HEK293 (cell line): ENCODE data around the gene CAVIN3.

Experiments used
- CTCF ChIP-seq: fragments of 450-650 bp; formaldehyde crosslinking; IDR thresholded peaks from 2 replicates; pipeline ENCODE4 v1.5.1; 2016; ENCODE audit warnings: missing biosample characterization, missing genetic modification characterization
- PRDM10 ChIP-seq: fragments of 450-650 bp; formaldehyde crosslinking; IDR thresholded peaks from 2 replicates; pipeline ENCODE4 v1.5.1; 2016; ENCODE audit warnings: missing biosample characterization, missing genetic modification characterization
- SETDB1 ChIP-seq: IDR thresholded peaks from one replicate; pipeline ENCODE4 v1.6.1; 2017; ENCODE audit warnings: mild to moderate bottlenecking, low read length, moderate library complexity, mixed read lengths; ENCODE audit not compliant: insufficient read length
- TCF7L2 ChIP-seq: IDR thresholded peaks from 2 replicates; pipeline ENCODE4 v1.6.1; 2011; ENCODE audit warnings: low read depth, mild to moderate bottlenecking, inconsistent platforms, low read length, moderate library complexity, borderline replicate concordance
- YY1 ChIP-seq: fragments of 450-650 bp; formaldehyde crosslinking; IDR thresholded peaks from 2 replicates; pipeline ENCODE4 v1.5.1; 2018; ENCODE audit warnings: missing biosample characterization, missing genetic modification characterization
- ZBTB44 ChIP-seq: fragments of 450-650 bp; IDR thresholded peaks from 2 replicates; pipeline ENCODE4 v1.5.1; 2018; ENCODE audit warnings: missing biosample characterization, mild to moderate bottlenecking, missing genetic modification characterization
- ZNF157 ChIP-seq: fragments of 450-650 bp; formaldehyde crosslinking; IDR thresholded peaks from 2 replicates; pipeline ENCODE4 v1.5.1; 2016; ENCODE audit warnings: missing biosample characterization, missing genetic modification characterization
- ZNF239 ChIP-seq: fragments of 450-650 bp; formaldehyde crosslinking; IDR thresholded peaks from 2 replicates; pipeline ENCODE4 v1.5.1; 2016; ENCODE audit warnings: missing biosample characterization, missing genetic modification characterization
- ZNF423 ChIP-seq: fragments of 450-650 bp; formaldehyde crosslinking; IDR thresholded peaks from 2 replicates; pipeline ENCODE4 v1.5.1; 2016; ENCODE audit warnings: missing biosample characterization, missing genetic modification characterization
- ZNF449 ChIP-seq: fragments of 450-650 bp; formaldehyde crosslinking; IDR thresholded peaks from 2 replicates; pipeline ENCODE4 v1.5.1; 2017; ENCODE audit warnings: missing biosample characterization, mild to moderate bottlenecking, missing genetic modification characterization, moderate library complexity
- ZNF654 ChIP-seq: fragments of 450-650 bp; formaldehyde crosslinking; IDR thresholded peaks from 2 replicates; pipeline ENCODE4 v1.5.1; 2016; ENCODE audit warnings: low read depth, missing biosample characterization, missing genetic modification characterization
- ZNF76 ChIP-seq: fragments of 450-650 bp; formaldehyde crosslinking; IDR thresholded peaks from 2 replicates; pipeline ENCODE4; 2016; ENCODE audit warnings: low read depth, missing biosample characterization, missing genetic modification characterization, borderline replicate concordance

- no peak for TF ChIP-seq ZNF239
- no peak for TF ChIP-seq YY1 (tag by site-specific recombination)
- no peak for TF ChIP-seq ZNF423
- no peak for TF ChIP-seq CTCF (tag by site-specific recombination)
- TF ChIP-seq TCF7L2: no peak
- no peak for TF ChIP-seq ZNF449 (tag by site-specific recombination)
- no peak for TF ChIP-seq SETDB1
- no peak for TF ChIP-seq ZNF76
- TF ChIP-seq PRDM10 (tag by site-specific recombination): no peak
- no peak for TF ChIP-seq ZNF654 (tag by site-specific recombination)
- no peak for TF ChIP-seq ZNF157 (tag by site-specific recombination)
- no peak for TF ChIP-seq ZBTB44
These were observed 36.9 kb upstream of the CAVIN3 start for GRCh38 chr11:6357222-6357621.
